ENCODE results near the gene GADD45A.
A peak's percentile ranks its signal among the peaks of the same experiment; 100 is the strongest.

- TF ChIP-seq CTCF (IDR thresholded peaks at IDR 0.05; ENCODE audit: low read depth, low read length, missing input control) (no peak), SP1 (IDR thresholded peaks at IDR 0.05) (peak; percentile 86), MAX (IDR thresholded peaks at IDR 0.05) (peak; percentile 53), EGR1 (IDR thresholded peaks at IDR 0.05; ENCODE audit: low read depth in 2 of 2) (no peak), RAD21 (IDR thresholded peaks at IDR 0.05) (peak in 1 of 2 donors; percentile 73), RXRA (IDR thresholded peaks at IDR 0.05) (peak; percentile 79 to 86), TAF1 (conservative IDR thresholded peaks at IDR 0.05) (peak; percentile 79), ATF3 (IDR thresholded peaks at IDR 0.05) (peak; percentile 94), ZBTB33 (IDR thresholded peaks at IDR 0.05) (no peak)
Observed at GRCh38 chr1:67686267-67687197, 1.5 kb downstream of the GADD45A start.
